Measurements from ENCODE around the gene UBA5.

The UBA5 gene

GRCh38 chr3:132642539-132642847 lies 17.6 kb upstream of the UBA5 start:
- ATAC-seq = no peak
- no peak for TF ChIP-seq PPARA (CRISPR knock-in tag; IDR thresholded peaks at IDR 0.05; ENCODE audit: borderline replicate concordance)
- TF ChIP-seq ESRRG (CRISPR knock-in tag; IDR thresholded peaks at IDR 0.05) = no peak
- TF ChIP-seq, protein P1, sequence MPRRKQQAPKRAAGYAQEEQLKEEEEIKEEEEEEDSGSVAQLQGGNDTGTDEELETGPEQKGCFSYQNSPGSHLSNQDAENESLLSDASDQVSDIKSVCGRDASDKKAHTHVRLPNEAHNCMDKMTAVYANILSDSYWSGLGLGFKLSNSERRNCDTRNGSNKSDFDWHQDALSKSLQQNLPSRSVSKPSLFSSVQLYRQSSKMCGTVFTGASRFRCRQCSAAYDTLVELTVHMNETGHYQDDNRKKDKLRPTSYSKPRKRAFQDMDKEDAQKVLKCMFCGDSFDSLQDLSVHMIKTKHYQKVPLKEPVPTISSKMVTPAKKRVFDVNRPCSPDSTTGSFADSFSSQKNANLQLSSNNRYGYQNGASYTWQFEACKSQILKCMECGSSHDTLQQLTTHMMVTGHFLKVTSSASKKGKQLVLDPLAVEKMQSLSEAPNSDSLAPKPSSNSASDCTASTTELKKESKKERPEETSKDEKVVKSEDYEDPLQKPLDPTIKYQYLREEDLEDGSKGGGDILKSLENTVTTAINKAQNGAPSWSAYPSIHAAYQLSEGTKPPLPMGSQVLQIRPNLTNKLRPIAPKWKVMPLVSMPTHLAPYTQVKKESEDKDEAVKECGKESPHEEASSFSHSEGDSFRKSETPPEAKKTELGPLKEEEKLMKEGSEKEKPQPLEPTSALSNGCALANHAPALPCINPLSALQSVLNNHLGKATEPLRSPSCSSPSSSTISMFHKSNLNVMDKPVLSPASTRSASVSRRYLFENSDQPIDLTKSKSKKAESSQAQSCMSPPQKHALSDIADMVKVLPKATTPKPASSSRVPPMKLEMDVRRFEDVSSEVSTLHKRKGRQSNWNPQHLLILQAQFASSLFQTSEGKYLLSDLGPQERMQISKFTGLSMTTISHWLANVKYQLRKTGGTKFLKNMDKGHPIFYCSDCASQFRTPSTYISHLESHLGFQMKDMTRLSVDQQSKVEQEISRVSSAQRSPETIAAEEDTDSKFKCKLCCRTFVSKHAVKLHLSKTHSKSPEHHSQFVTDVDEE (CRISPR knock-in tag; IDR thresholded peaks at IDR 0.05) = no peak
- no peak for TF ChIP-seq ZNF565 (CRISPR knock-in tag; conservative IDR thresholded peaks at IDR 0.05; ENCODE audit: low read depth)
- TF ChIP-seq ISL1 (CRISPR knock-in tag; IDR thresholded peaks at IDR 0.05) = no peak
- no peak for TF ChIP-seq GLIS3 (CRISPR knock-in tag; IDR thresholded peaks at IDR 0.05)
- no peak for TF ChIP-seq ZFP3 (CRISPR knock-in tag; IDR thresholded peaks at IDR 0.05)
- TF ChIP-seq SNAI2 (CRISPR knock-in tag; IDR thresholded peaks at IDR 0.05) = no peak
- no peak for TF ChIP-seq TCF4 (CRISPR knock-in tag; IDR thresholded peaks at IDR 0.05; ENCODE audit: borderline replicate concordance)
- no peak for TF ChIP-seq ZNF8 (CRISPR knock-in tag; IDR thresholded peaks at IDR 0.05)
- TF ChIP-seq, protein P2, sequence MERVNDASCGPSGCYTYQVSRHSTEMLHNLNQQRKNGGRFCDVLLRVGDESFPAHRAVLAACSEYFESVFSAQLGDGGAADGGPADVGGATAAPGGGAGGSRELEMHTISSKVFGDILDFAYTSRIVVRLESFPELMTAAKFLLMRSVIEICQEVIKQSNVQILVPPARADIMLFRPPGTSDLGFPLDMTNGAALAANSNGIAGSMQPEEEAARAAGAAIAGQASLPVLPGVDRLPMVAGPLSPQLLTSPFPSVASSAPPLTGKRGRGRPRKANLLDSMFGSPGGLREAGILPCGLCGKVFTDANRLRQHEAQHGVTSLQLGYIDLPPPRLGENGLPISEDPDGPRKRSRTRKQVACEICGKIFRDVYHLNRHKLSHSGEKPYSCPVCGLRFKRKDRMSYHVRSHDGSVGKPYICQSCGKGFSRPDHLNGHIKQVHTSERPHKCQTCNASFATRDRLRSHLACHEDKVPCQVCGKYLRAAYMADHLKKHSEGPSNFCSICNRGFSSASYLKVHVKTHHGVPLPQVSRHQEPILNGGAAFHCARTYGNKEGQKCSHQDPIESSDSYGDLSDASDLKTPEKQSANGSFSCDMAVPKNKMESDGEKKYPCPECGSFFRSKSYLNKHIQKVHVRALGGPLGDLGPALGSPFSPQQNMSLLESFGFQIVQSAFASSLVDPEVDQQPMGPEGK (CRISPR knock-in tag; IDR thresholded peaks at IDR 0.05; ENCODE audit: borderline replicate concordance) = no peak
- TF ChIP-seq OSR1 (CRISPR knock-in tag; IDR thresholded peaks at IDR 0.05) = no peak
- TF ChIP-seq, protein P3, sequence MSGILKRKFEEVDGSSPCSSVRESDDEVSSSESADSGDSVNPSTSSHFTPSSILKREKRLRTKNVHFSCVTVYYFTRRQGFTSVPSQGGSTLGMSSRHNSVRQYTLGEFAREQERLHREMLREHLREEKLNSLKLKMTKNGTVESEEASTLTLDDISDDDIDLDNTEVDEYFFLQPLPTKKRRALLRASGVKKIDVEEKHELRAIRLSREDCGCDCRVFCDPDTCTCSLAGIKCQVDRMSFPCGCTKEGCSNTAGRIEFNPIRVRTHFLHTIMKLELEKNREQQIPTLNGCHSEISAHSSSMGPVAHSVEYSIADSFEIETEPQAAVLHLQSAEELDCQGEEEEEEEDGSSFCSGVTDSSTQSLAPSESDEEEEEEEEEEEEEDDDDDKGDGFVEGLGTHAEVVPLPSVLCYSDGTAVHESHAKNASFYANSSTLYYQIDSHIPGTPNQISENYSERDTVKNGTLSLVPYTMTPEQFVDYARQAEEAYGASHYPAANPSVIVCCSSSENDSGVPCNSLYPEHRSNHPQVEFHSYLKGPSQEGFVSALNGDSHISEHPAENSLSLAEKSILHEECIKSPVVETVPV (CRISPR knock-in tag; IDR thresholded peaks at IDR 0.05) = no peak
- TF ChIP-seq ZNF70 (CRISPR knock-in tag; IDR thresholded peaks at IDR 0.05) = no peak
- no peak for TF ChIP-seq ZC3H10 (CRISPR knock-in tag; IDR thresholded peaks at IDR 0.05)
- TF ChIP-seq ARNTL (CRISPR knock-in tag; IDR thresholded peaks at IDR 0.05; ENCODE audit: borderline replicate concordance, low read depth) = no peak

- no peak for ATAC-seq
- TF ChIP-seq, protein P3 (CRISPR knock-in tag; IDR thresholded peaks at IDR 0.05) = no peak
- TF ChIP-seq ZNF70 (CRISPR knock-in tag; IDR thresholded peaks at IDR 0.05) = no peak
- TF ChIP-seq ZFP3 (CRISPR knock-in tag; IDR thresholded peaks at IDR 0.05) = no peak
- no peak for TF ChIP-seq RARB (CRISPR knock-in tag; IDR thresholded peaks at IDR 0.05)
- no peak for TF ChIP-seq ZNF565 (CRISPR knock-in tag; conservative IDR thresholded peaks at IDR 0.05; ENCODE audit: low read depth)
- TF ChIP-seq ARNTL (CRISPR knock-in tag; IDR thresholded peaks at IDR 0.05; ENCODE audit: borderline replicate concordance, low read depth) = no peak
- TF ChIP-seq OSR1 (CRISPR knock-in tag; IDR thresholded peaks at IDR 0.05) = no peak
- TF ChIP-seq BACH2 (CRISPR knock-in tag; IDR thresholded peaks at IDR 0.05; ENCODE audit: borderline replicate concordance) = no peak
- TF ChIP-seq CREB5 (CRISPR knock-in tag; IDR thresholded peaks at IDR 0.05; ENCODE audit: low read depth) = no peak
- TF ChIP-seq ESRRG (CRISPR knock-in tag; IDR thresholded peaks at IDR 0.05) = no peak
Measured at GRCh38 chr3:132643366-132643765, 16.8 kb upstream of the UBA5 start.

DNA sequence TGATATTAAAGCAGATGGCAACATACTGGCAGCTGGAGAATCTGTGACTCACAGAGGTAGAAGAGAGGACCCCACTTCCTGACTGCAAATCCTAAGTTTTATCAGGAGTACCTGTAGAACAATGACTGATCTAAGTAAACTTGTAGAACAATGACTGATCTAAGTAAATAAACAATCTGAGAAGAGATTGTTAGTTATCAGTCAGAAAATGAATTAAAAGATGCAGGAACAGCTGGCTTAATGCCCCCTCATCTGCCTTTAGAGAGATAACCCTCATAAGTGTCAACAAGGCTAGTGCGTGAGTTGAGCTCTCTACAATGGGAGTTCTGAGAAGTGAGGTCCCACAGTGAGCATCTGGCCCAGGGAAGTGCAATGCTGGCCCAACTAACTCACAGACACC lies 15.1 kb upstream of the UBA5 start:
- no peak for ATAC-seq
- TF ChIP-seq TOX (CRISPR knock-in tag; IDR thresholded peaks at IDR 0.05; ENCODE audit: borderline replicate concordance) (no peak), BACH2 (CRISPR knock-in tag; IDR thresholded peaks at IDR 0.05; ENCODE audit: borderline replicate concordance) (no peak), SNAI2 (CRISPR knock-in tag; IDR thresholded peaks at IDR 0.05) (no peak), RARB (CRISPR knock-in tag; IDR thresholded peaks at IDR 0.05) (no peak), OSR1 (CRISPR knock-in tag; IDR thresholded peaks at IDR 0.05) (no peak), ZC3H10 (CRISPR knock-in tag; IDR thresholded peaks at IDR 0.05) (no peak), ZFP3 (CRISPR knock-in tag; IDR thresholded peaks at IDR 0.05) (no peak), ESRRG (CRISPR knock-in tag; IDR thresholded peaks at IDR 0.05) (no peak), CREB5 (CRISPR knock-in tag; IDR thresholded peaks at IDR 0.05; ENCODE audit: low read depth) (no peak), ZNF565 (CRISPR knock-in tag; conservative IDR thresholded peaks at IDR 0.05; ENCODE audit: low read depth) (no peak), TCF4 (CRISPR knock-in tag; IDR thresholded peaks at IDR 0.05; ENCODE audit: borderline replicate concordance) (no peak), CSDC2 (CRISPR knock-in tag; IDR thresholded peaks at IDR 0.05) (no peak)
- TF ChIP-seq, protein P2 (CRISPR knock-in tag; IDR thresholded peaks at IDR 0.05; ENCODE audit: borderline replicate concordance) = no peak
- TF ChIP-seq, protein P3 (CRISPR knock-in tag; IDR thresholded peaks at IDR 0.05) = no peak

Measured in SK-N-SH treated with all-trans-retinoic acid at 6 μM for 48 hours (cell line).